ENCODE results near the gene USPL1. TPM values are rescaled to one million over a fixed set of nuclear protein-coding genes. Genes with fewer than 3 reads are reported as not detected.
A peak's percentile ranks its signal among the peaks of the same experiment; 100 is the strongest.

The USPL1 gene

DNA sequence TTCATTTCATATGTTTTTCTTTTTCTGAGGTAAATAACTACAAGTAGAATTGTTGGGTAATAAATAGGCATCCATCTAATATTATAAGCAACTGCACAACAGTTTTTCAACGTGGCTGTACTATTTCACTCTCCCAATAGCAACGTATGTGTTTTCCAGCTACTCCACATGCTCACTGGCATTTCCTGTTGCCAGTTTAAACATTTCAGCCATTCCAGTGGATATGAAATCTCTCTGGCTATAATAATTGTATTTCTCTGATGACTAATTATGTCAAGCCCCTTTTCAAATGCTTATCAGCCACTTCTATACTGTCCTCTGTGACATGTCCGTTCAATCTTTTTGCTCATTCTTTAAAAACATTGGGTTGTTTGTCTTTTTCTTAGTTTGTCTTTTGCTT is 90.8 kb downstream of the USPL1 start:
- H3K27me3 ChIP-seq (ENCODE audit: control insufficient read depth in 1 of 2, insufficient read depth in 1 of 2, low read length in 2 of 2), result no peaks in the 10 kb centered on the region
- 0% methylated on average over 2 of the region's 3 CpGs for WGBS
- H2AK5ac ChIP-seq (ENCODE audit: low read length, severe bottlenecking), result no peak overlapping the region
- no peak overlapping the region for H2BK120ac ChIP-seq (ENCODE audit: low read depth, low read length)
- no peak overlapping the region for H3K4me3 ChIP-seq (ENCODE audit: insufficient read depth in 1 of 2, low read depth in 1 of 2, low read length in 2 of 2)
- no peak overlapping the region for H3K14ac ChIP-seq (ENCODE audit: low read length in 2 of 2)
- no peaks in the 10 kb centered on the region for H3K36me3 ChIP-seq (ENCODE audit: control insufficient read depth in 1 of 2, insufficient read depth in 2 of 2, low read depth in 1 of 2, low read length in 2 of 2)
- H2AFZ ChIP-seq (ENCODE audit: low read depth, low read length), result no peak overlapping the region
- H4K8ac ChIP-seq (ENCODE audit: low read length), result no peak overlapping the region
- no peak overlapping the region for H3K4me2 ChIP-seq (ENCODE audit: low read length, poor library complexity, severe bottlenecking)
- no peak overlapping the region for H2BK12ac ChIP-seq (ENCODE audit: low read length in 2 of 2)
- no peaks in the 10 kb centered on the region for H3K79me1 ChIP-seq (replicated peaks; ENCODE audit: low read length, poor library complexity, severe bottlenecking)
- no peak overlapping the region for H4K91ac ChIP-seq (ENCODE audit: low read length)
- H2BK5ac ChIP-seq (ENCODE audit: low read depth, low read length, poor library complexity, severe bottlenecking), result no peak overlapping the region
- peak; percentile 53 for DNase-seq
- H3K4me1 ChIP-seq (ENCODE audit: control insufficient read depth, insufficient read depth, low read depth, low read length), result peaks cover 3% of the 10 kb centered on the region
- H3K18ac ChIP-seq (ENCODE audit: low read depth in 1 of 2, low read length in 2 of 2), result no peak overlapping the region
- no peak overlapping the region for H3K23ac ChIP-seq (ENCODE audit: low read length in 2 of 2)
- H3K4ac ChIP-seq (ENCODE audit: low read depth in 1 of 2, low read length in 2 of 2), result no peak overlapping the region
- H3K9ac ChIP-seq (ENCODE audit: low read length), result no peak overlapping the region
- H3K27ac ChIP-seq (ENCODE audit: low read length, poor library complexity, severe bottlenecking), result no peak overlapping the region
- H2BK15ac ChIP-seq (ENCODE audit: low read depth, poor library complexity, severe bottlenecking), result no peak overlapping the region
- H3K9me3 ChIP-seq (ENCODE audit: control insufficient read depth, low read length), result no peaks in the 10 kb centered on the region

Small RNA genes within 50 kb of the gene (small RNA-seq; reads per million reads assigned to genes)
- not detected for gene RF00017 (ENCODE audit: low read depth)

Data from mesenchymal stem cell (in vitro differentiated cells and primary cell).